ENCODE results near the gene DEPDC5.

Gene DEPDC5

DNA sequence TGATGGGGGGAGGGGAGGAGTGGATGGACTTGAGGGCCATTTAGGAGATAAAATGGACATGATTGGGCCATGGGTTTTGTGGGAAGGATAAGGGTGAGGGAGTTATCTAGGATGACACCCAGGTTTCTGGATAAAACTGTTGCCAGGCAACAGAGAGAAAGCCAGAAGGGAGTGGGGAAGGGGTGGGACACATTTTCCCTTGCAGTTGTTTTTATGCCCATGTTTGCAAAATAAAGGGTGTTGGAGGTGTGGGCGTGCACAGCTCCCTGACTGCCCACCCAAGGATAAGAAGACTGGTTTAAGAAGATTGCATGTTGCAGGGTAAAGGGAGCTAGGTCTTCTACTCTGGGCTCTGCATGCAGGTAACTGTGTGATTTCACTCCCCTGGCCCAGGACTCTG, 172.2 kb downstream of the DEPDC5 start:
- no peaks in the 10 kb centered on the region for H3K9me3 ChIP-seq (ENCODE audit: control insufficient read depth, insufficient read depth, low read length)
- no peaks in the 10 kb centered on the region for H3K36me3 ChIP-seq (ENCODE audit: control insufficient read depth, insufficient read depth, low read length)
- no peaks in the 10 kb centered on the region for H3K4me1 ChIP-seq (ENCODE audit: control insufficient read depth, insufficient read depth, low read length)
- H3K27me3 ChIP-seq (ENCODE audit: control insufficient read depth, insufficient read depth, low read length), result no peaks in the 10 kb centered on the region
- no peak overlapping the region for H3K27ac ChIP-seq (ENCODE audit: low read depth, low read length)
- no peak overlapping the region for H3K9ac ChIP-seq (ENCODE audit: low read depth, low read length)
- no peak overlapping the region for H3K4me3 ChIP-seq (ENCODE audit: low read depth, low read length)

DNA sequence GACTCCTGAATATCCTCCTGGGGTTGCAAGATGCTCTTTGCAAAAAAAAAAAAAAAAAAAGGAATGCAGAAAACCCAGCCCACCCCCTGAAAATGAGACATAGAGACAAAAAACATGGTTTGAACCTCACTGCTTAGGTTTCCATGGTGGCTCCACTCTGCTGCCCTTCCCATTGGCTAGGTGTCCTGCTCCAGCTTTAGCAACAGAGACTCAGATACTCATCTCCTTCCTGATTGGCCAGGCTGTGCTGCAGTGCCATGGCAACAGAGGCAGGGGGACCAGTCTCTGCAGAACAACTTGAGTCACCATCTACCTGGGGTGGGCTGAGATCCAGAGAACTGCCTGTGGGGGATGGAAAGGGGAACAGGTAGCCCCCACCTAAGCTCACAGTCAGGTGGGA, 173.2 kb downstream of the DEPDC5 start:
- H3K36me3 ChIP-seq (ENCODE audit: control insufficient read depth, insufficient read depth, low read length), result no peaks in the 10 kb centered on the region
- H3K27me3 ChIP-seq (ENCODE audit: control insufficient read depth, insufficient read depth, low read length), result no peaks in the 10 kb centered on the region
- no peak overlapping the region for H3K9ac ChIP-seq (ENCODE audit: low read depth, low read length)
- H3K27ac ChIP-seq (ENCODE audit: low read depth, low read length), result no peak overlapping the region
- H3K9me3 ChIP-seq (ENCODE audit: control insufficient read depth, insufficient read depth, low read length), result no peaks in the 10 kb centered on the region
- H3K4me1 ChIP-seq (ENCODE audit: control insufficient read depth, insufficient read depth, low read length), result no peaks in the 10 kb centered on the region
- H3K4me3 ChIP-seq (ENCODE audit: low read depth, low read length), result no peak overlapping the region

DNA sequence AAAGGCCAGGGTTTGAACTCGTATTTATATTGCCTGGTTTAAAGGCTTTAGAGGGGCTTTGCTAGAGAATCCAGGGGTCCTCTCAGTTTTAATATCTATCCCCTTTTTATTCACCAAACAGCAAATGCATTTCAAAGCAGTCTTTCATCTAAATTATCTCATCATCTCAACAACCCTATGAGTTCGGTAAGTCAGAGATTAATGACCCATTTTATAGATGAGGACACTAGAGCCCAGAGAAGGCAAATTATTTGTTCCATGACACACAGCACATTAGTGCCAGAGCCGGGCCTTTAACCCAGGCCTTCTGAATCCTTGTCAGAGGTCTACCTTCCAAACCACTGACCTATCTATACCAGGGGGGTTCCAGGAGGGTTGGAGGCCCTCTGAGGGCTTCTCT, 173.7 kb downstream of the DEPDC5 start:
- Histone ChIP-seq H3K9ac (ENCODE audit: low read depth, low read length) (no peak overlapping the region), H3K4me3 (ENCODE audit: low read depth, low read length) (no peak overlapping the region), H3K9me3 (ENCODE audit: control insufficient read depth, insufficient read depth, low read length) (no peaks in the 10 kb centered on the region), H3K27me3 (ENCODE audit: control insufficient read depth, insufficient read depth, low read length) (no peaks in the 10 kb centered on the region), H3K36me3 (ENCODE audit: control insufficient read depth, insufficient read depth, low read length) (no peaks in the 10 kb centered on the region), H3K27ac (ENCODE audit: low read depth, low read length) (no peak overlapping the region), H3K4me1 (ENCODE audit: control insufficient read depth, insufficient read depth, low read length) (no peaks in the 10 kb centered on the region)

DNA sequence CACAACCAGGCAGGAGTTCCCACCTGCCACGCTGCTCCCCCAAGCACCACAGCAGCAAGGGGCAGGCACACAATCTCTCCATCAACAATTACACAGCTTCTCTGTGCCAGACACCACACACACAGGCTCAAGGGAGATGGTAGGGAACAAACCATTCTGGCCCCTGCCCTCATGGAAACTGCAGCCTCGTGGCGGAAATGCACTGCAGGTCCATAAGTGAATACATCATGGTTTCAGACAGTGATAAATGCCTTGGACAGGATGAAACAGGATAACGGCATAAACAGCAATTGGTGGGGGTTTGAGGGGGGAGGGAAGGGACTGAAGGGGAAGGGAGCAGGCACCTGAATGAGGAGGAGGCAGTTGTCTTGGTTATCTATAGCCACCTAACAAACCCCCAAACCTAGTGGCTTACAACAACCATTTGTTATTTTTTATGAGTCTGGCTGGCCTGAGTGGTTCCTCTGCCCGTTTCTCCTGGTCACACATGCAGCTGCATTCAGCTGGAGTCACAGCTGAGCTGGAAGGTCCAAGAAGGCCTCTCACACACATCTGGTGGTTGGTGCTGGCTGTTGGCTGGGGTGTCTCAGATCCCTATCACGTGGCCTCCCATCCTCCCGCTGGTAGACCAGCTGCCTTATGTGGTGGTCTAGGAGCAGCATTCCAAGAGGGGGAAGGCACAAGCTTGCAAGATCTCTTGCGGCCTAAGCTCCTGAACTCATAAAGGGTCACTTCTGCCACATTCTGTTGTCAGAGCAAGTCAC, 175.5 kb downstream of the DEPDC5 start:
- Histone ChIP-seq H3K9me3 (ENCODE audit: control insufficient read depth, insufficient read depth, low read length) (no peaks in the 10 kb centered on the region), H3K9ac (ENCODE audit: low read depth, low read length) (no peak overlapping the region), H3K4me3 (ENCODE audit: low read depth, low read length) (no peak overlapping the region), H3K27me3 (ENCODE audit: control insufficient read depth, insufficient read depth, low read length) (no peaks in the 10 kb centered on the region), H3K27ac (ENCODE audit: low read depth, low read length) (no peak overlapping the region), H3K36me3 (ENCODE audit: control insufficient read depth, insufficient read depth, low read length) (no peaks in the 10 kb centered on the region), H3K4me1 (ENCODE audit: control insufficient read depth, insufficient read depth, low read length) (no peaks in the 10 kb centered on the region)

DNA sequence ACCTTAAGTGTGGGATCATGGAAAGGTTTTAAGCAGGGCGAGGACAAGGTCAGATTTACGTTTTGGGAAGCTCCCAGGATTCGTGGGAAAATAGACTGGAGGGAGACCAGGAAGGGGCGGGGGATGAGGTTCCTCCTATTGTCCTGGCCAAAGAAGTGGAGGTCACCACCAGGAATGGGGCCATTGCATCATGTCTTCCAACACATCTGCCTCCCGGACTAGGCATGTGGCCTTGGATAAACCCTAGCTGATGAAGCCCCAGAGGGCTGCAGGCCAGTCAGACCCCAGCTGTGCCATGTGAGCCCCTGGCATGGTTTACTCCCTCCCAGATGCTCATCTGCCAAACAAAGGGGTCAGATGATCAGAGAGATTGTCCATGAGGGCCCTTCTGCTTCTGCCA, 179.0 kb downstream of the DEPDC5 start:
- H3K27ac ChIP-seq (ENCODE audit: low read depth, low read length), result no peak overlapping the region
- H3K36me3 ChIP-seq (ENCODE audit: control insufficient read depth, insufficient read depth, low read length), result no peaks in the 10 kb centered on the region
- no peaks in the 10 kb centered on the region for H3K27me3 ChIP-seq (ENCODE audit: control insufficient read depth, insufficient read depth, low read length)
- H3K9ac ChIP-seq (ENCODE audit: low read depth, low read length), result no peak overlapping the region
- H3K9me3 ChIP-seq (ENCODE audit: control insufficient read depth, insufficient read depth, low read length), result no peaks in the 10 kb centered on the region
- H3K4me1 ChIP-seq (ENCODE audit: control insufficient read depth, insufficient read depth, low read length), result peaks cover 8% of the 10 kb centered on the region
- no peak overlapping the region for H3K4me3 ChIP-seq (ENCODE audit: low read depth, low read length)

DNA sequence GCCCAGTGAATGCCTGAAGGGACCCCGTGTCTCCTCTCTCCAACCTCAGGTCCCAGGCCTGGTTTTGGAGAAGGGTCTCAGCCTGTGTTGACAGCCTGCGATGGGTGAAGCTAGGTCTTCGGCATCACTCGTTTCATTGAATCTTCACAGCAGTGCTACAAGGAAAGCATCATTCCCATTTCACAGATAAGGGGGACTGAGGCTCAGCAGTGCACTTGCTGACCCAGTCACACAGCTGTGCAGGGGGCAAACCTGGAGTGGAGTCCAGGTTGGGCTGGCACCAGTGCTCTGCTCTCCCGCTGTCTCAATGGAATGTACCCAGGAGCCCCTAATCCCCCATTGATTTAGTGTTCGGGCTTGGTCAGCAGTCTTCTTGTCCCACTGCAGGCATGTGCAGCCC, 179.6 kb downstream of the DEPDC5 start:
- Histone ChIP-seq H3K9me3 (ENCODE audit: control insufficient read depth, insufficient read depth, low read length) (no peaks in the 10 kb centered on the region), H3K9ac (ENCODE audit: low read depth, low read length) (no peak overlapping the region), H3K4me3 (ENCODE audit: low read depth, low read length) (no peak overlapping the region), H3K27me3 (ENCODE audit: control insufficient read depth, insufficient read depth, low read length) (no peaks in the 10 kb centered on the region), H3K4me1 (ENCODE audit: control insufficient read depth, insufficient read depth, low read length) (peaks cover 8% of the 10 kb centered on the region), H3K27ac (ENCODE audit: low read depth, low read length) (no peak overlapping the region), H3K36me3 (ENCODE audit: control insufficient read depth, insufficient read depth, low read length) (no peaks in the 10 kb centered on the region)

DNA sequence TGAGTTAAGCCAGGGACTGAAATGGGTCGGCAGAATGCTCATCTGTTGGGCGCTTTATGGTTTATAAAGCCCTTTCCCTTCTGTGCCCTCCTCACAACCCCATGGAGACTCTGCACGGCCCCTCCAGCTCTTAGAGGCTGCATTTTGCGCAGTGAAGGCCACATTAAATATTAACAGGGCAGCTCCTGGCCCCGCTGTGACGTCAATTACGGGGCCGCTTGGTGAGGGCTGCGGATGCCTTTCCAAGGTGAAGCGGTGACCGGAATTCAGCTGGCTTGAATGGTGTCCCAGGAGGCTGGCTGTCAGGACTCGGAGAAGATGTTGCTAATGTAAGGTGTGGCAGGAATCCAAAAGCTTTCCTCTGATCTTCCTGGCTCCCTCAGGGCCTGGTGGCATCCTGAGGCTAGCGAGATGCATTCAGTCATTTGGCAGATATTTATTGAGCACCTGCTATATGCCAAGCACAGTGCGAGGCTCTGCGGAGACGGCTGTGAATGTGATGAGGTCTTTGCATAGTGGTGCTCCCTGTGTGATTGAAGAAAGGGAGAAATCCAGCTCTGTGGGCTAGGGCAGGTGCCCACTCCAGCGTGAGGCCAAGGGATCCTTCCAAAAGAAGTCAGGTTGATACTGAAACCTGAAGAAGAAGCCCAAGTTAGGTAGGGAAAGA, 180.1 kb downstream of the DEPDC5 start:
- Histone ChIP-seq H3K4me1 (ENCODE audit: control insufficient read depth, insufficient read depth, low read length) (peaks cover 8% of the 10 kb centered on the region), H3K9me3 (ENCODE audit: control insufficient read depth, insufficient read depth, low read length) (no peaks in the 10 kb centered on the region), H3K27me3 (ENCODE audit: control insufficient read depth, insufficient read depth, low read length) (no peaks in the 10 kb centered on the region), H3K27ac (ENCODE audit: low read depth, low read length) (no peak overlapping the region), H3K36me3 (ENCODE audit: control insufficient read depth, insufficient read depth, low read length) (no peaks in the 10 kb centered on the region), H3K4me3 (ENCODE audit: low read depth, low read length) (no peak overlapping the region), H3K9ac (ENCODE audit: low read depth, low read length) (no peak overlapping the region)

DNA sequence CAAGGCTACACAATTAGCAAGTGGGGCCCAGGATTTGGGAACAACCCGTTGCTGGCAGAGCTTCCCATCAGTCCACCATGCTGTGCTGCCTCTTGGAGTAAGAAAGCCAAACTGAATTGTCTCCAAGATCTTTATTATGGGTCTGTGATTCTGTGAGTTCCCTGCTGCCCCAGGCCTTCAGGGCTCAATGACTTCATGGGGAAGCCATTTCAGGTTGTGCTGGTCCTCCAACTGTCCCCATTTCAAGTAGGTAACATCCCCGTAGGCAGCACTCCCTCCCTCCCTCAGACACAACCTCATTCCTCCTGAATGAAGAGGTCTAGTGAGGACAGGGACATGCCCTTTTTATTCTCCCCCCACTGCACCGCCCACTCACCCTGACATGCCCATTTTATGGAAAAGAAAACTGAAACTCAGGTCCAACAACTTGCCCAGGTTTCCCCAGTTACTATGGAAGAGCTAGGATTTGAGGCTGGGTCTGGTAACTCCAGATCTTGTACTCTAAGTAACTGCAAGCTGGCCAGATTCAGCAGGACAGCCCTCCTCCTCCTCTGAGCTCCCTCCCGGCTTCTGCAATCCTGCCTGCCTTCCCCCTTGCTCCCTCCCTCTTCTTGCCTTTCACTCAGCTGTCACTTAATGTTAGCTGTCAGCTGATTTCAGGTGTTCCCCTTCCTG, 182.3 kb downstream of the DEPDC5 start:
- Histone ChIP-seq H3K9ac (ENCODE audit: low read depth, low read length) (no peak overlapping the region), H3K27ac (ENCODE audit: low read depth, low read length) (no peak overlapping the region), H3K4me1 (ENCODE audit: control insufficient read depth, insufficient read depth, low read length) (peaks cover 8% of the 10 kb centered on the region), H3K36me3 (ENCODE audit: control insufficient read depth, insufficient read depth, low read length) (no peaks in the 10 kb centered on the region), H3K27me3 (ENCODE audit: control insufficient read depth, insufficient read depth, low read length) (no peaks in the 10 kb centered on the region), H3K9me3 (ENCODE audit: control insufficient read depth, insufficient read depth, low read length) (no peaks in the 10 kb centered on the region), H3K4me3 (ENCODE audit: low read depth, low read length) (no peak overlapping the region)

DNA sequence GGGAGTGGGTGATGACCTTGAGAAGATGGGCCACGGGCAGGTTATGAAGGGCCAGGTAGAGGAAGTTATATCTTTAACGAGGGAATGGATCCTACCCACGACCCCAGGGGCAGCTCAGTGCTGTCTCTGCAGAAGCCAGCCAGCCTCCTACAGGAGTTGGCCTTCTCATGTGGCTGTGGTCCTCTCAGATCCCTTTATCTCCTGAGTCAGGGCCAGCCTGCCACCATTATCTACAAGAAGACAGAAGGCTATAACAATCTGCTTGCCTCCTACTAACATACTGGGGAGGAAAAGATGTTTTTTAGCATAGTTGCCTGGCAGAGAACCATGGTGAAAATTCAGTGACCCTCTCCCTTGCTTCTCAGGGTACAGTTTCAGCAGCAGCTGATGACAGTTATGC, 183.5 kb downstream of the DEPDC5 start:
- Histone ChIP-seq H3K4me3 (ENCODE audit: low read depth, low read length) (no peak overlapping the region), H3K36me3 (ENCODE audit: control insufficient read depth, insufficient read depth, low read length) (no peaks in the 10 kb centered on the region), H3K4me1 (ENCODE audit: control insufficient read depth, insufficient read depth, low read length) (peaks cover 8% of the 10 kb centered on the region), H3K27ac (ENCODE audit: low read depth, low read length) (no peak overlapping the region), H3K9ac (ENCODE audit: low read depth, low read length) (no peak overlapping the region), H3K9me3 (ENCODE audit: control insufficient read depth, insufficient read depth, low read length) (no peaks in the 10 kb centered on the region), H3K27me3 (ENCODE audit: control insufficient read depth, insufficient read depth, low read length) (no peaks in the 10 kb centered on the region)

DNA sequence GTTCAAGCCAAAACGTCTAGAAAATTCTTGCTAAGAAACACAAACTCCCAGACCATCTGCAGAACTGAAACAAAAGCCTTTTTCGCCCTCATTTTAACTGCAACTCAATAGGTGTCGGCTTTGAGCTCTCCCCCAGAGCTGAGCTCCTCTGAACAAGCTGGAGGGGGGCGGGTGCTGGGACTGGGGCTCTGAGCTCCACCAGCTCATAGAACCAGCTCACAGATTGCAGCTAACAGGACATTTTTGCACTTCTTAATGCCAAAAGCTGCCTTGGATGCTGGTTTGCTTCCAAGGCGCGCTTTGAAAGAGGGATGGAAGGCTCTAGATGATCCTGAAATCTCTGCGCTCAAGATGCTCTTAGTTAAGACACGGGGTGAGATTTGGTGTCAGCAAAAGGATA, 184.5 kb downstream of the DEPDC5 start:
- Histone ChIP-seq H3K27ac (ENCODE audit: low read depth, low read length) (no peak overlapping the region), H3K36me3 (ENCODE audit: control insufficient read depth, insufficient read depth, low read length) (no peaks in the 10 kb centered on the region), H3K4me1 (ENCODE audit: control insufficient read depth, insufficient read depth, low read length) (peaks cover 8% of the 10 kb centered on the region), H3K9me3 (ENCODE audit: control insufficient read depth, insufficient read depth, low read length) (no peaks in the 10 kb centered on the region), H3K27me3 (ENCODE audit: control insufficient read depth, insufficient read depth, low read length) (no peaks in the 10 kb centered on the region; the same call in 1 of the 2 replicates), H3K9ac (ENCODE audit: low read depth, low read length) (no peak overlapping the region), H3K4me3 (ENCODE audit: low read depth, low read length) (no peak overlapping the region)

DNA sequence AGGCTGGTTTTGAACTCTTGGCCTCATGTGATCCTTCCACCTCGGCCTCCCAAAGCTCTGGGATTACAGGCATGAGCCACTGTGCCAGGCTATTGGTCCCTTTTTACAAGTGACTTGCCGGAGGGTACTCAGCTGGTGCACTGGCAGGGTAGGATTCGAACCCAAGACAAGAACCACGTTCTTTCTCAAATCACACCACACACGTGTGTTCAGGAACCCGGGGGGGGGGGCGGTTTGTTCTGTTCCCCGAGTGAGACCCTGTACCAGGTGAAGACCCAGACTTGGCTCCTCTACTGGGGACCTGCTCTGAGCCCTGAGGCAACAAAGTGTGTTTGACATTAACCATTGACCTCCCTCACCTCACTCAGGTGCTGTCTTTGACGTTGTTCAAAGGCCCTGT, 186.7 kb downstream of the DEPDC5 start:
- H3K4me3 ChIP-seq (ENCODE audit: low read depth, low read length), result no peak overlapping the region
- H3K4me1 ChIP-seq (ENCODE audit: control insufficient read depth, insufficient read depth, low read length), result peaks cover 13% of the 10 kb centered on the region
- H3K9ac ChIP-seq (ENCODE audit: low read depth, low read length), result no peak overlapping the region
- H3K9me3 ChIP-seq (ENCODE audit: control insufficient read depth, insufficient read depth, low read length), result no peaks in the 10 kb centered on the region
- no peaks in the 10 kb centered on the region; the same call in 1 of the 2 replicates for H3K27me3 ChIP-seq (ENCODE audit: control insufficient read depth, insufficient read depth, low read length)
- H3K27ac ChIP-seq (ENCODE audit: low read depth, low read length), result no peak overlapping the region
- H3K36me3 ChIP-seq (ENCODE audit: control insufficient read depth, insufficient read depth, low read length), result peaks cover 2% of the 10 kb centered on the region

Measured in HUES48 (cell line).